NB4 (cell line): ENCODE data around the gene FAM20C.

ENCODE experiments used
- DNase-seq: peaks from one replicate; pipeline ENCODE4 v3.0.0; 2010; ENCODE audit warnings: low read depth
- H3K4me3 ChIP-seq: one replicate; pipeline ENCODE4 v1.5.1; 2011; ENCODE audit warnings: mild to moderate bottlenecking, low read depth, low read length, moderate library complexity
- CTCF ChIP-seq: IDR thresholded peaks from one replicate; pipeline ENCODE4 v1.5.1; 2012; ENCODE audit warnings: low read depth, low read length
- MAX ChIP-seq: IDR thresholded peaks from 2 replicates; pipeline ENCODE4 v1.6.1; 2011; ENCODE audit warnings: low read depth, low read length
- MYC ChIP-seq: IDR thresholded peaks from 2 replicates; pipeline ENCODE4 v1.6.1; 2011; ENCODE audit warnings: low read depth, low read length
- POLR2A ChIP-seq: IDR thresholded peaks from 2 replicates; pipeline ENCODE4 v1.6.1; 2011; ENCODE audit warnings: mild to moderate bottlenecking; ENCODE audit not compliant: insufficient read length; ENCODE audit errors: extremely low read depth

The FAM20C gene

GRCh38 chr7:223861-224260 is 31.5 kb downstream of the FAM20C start:
- DNase-seq: no peak
- TF ChIP-seq MYC (no peak), POLR2A (no peak), MAX (no peak), CTCF (no peak)
- H3K4me3 ChIP-seq: no peak overlapping the region

- no peak overlapping the region for H3K4me3 ChIP-seq
- TF ChIP-seq MYC: no peak
- no peak for TF ChIP-seq MAX
- TF ChIP-seq CTCF: no peak
- no peak for TF ChIP-seq POLR2A
- no peak for DNase-seq
These were observed 34.0 kb downstream of the FAM20C start for GRCh38 chr7:226281-226895.

- DNase-seq: no peak
- no peak overlapping the region for H3K4me3 ChIP-seq
- TF ChIP-seq POLR2A: no peak
- no peak for TF ChIP-seq MYC
- TF ChIP-seq MAX: no peak
- no peak for TF ChIP-seq CTCF
These were observed 35.6 kb downstream of the FAM20C start for GRCh38 chr7:227926-228325.

GRCh38 chr7:228610-229009 is 36.2 kb downstream of the FAM20C start:
- no peak for DNase-seq
- no peak overlapping the region for H3K4me3 ChIP-seq
- TF ChIP-seq POLR2A (no peak), MYC (no peak)

GRCh38 chr7:229184-229964 is 37.0 kb downstream of the FAM20C start:
- DNase-seq: no peak
- TF ChIP-seq MAX: no peak
- no peak for TF ChIP-seq CTCF
- no peak for TF ChIP-seq MYC
- TF ChIP-seq POLR2A: no peak

GRCh38 chr7:230274-230673 is 37.9 kb downstream of the FAM20C start:
- TF ChIP-seq CTCF: no peak

More at GRCh38 chr7:229184-229964, 37.0 kb downstream of the FAM20C start:
- H3K4me3 ChIP-seq: no peak overlapping the region

More at GRCh38 chr7:230274-230673, 37.9 kb downstream of the FAM20C start:
- no peak for DNase-seq
- no peak overlapping the region for H3K4me3 ChIP-seq
